HG03103 (cell line): ENCODE results near the gene FGF10.

Experiments used
- ATAC-seq: cut with Tn5 transposase; IDR thresholded peaks from one replicate; pipeline ENCODE4 v1.9.1; 2021; ENCODE audit warnings: low read depth; ENCODE audit not compliant: unreplicated experiment

The FGF10 gene

GRCh38 chr5:44389090-44389822 lies at the start of gene FGF10:
FGF10 (minus strand) TSS chr5:44389420; CDS start chr5:44388682, 738 bp downstream.
- ATAC-seq, result no peak

- no peak for ATAC-seq
Observed at GRCh38 chr5:44426944-44427343, 37.7 kb upstream of the FGF10 start.

GRCh38 chr5:44412286-44412685 lies 23.1 kb upstream of the FGF10 start:
- ATAC-seq, result no peak

- ATAC-seq, result no peak
Observed at GRCh38 chr5:44402084-44402483, 12.9 kb upstream of the FGF10 start.

GRCh38 chr5:44401611-44402010 lies 12.4 kb upstream of the FGF10 start:
- no peak for ATAC-seq

- ATAC-seq, result no peak
Observed at GRCh38 chr5:44398382-44398781, 9.2 kb upstream of the FGF10 start.

GRCh38 chr5:44396312-44396711 lies 7.1 kb upstream of the FGF10 start:
- no peak for ATAC-seq

- no peak for ATAC-seq
Observed at GRCh38 chr5:44390351-44390750, 1.1 kb upstream of the FGF10 start.

- no peak for ATAC-seq
Observed at GRCh38 chr5:44389823-44390143, 563 bp upstream of the FGF10 start.

GRCh38 chr5:44388321-44389089 lies 715 bp downstream of the FGF10 start:
- ATAC-seq, result no peak

- ATAC-seq, result no peak
Observed at GRCh38 chr5:44387921-44388320, 1.3 kb downstream of the FGF10 start.

GRCh38 chr5:44387406-44387805 lies 1.8 kb downstream of the FGF10 start:
- no peak for ATAC-seq

- no peak for ATAC-seq
Observed at GRCh38 chr5:44385291-44385900, 3.8 kb downstream of the FGF10 start.

- ATAC-seq, result no peak
Observed at GRCh38 chr5:44384816-44385215, 4.4 kb downstream of the FGF10 start.

GRCh38 chr5:44382894-44383293 lies 6.3 kb downstream of the FGF10 start:
- ATAC-seq, result no peak

GRCh38 chr5:44377057-44377456 lies 12.2 kb downstream of the FGF10 start:
- no peak for ATAC-seq

GRCh38 chr5:44372028-44372427 lies 17.2 kb downstream of the FGF10 start:
- no peak for ATAC-seq

GRCh38 chr5:44367203-44367602 lies 22.0 kb downstream of the FGF10 start:
- ATAC-seq, result no peak

- ATAC-seq, result no peak
Observed at GRCh38 chr5:44365345-44365744, 23.9 kb downstream of the FGF10 start.

- ATAC-seq, result no peak
Observed at GRCh38 chr5:44364097-44364496, 25.1 kb downstream of the FGF10 start.

GRCh38 chr5:44361342-44362001 lies 27.7 kb downstream of the FGF10 start:
- no peak for ATAC-seq
